ENCODE data around the gene SQSTM1. TPM values are rescaled to one million over a fixed set of nuclear protein-coding genes. Genes with fewer than 3 reads are reported as not detected.

The SQSTM1 gene
- total and polyA plus RNA-seq, 2 of the 8 experiments (the other 6 are each of a cell fraction or from before 2014, with no cell fraction given) = 78.6 to 110 TPM

- no peak for TF ChIP-seq CEBPB (IDR thresholded peaks at IDR 0.05; ENCODE audit: low read depth, low read length)
- TF ChIP-seq EGR1 (IDR thresholded peaks at IDR 0.05; ENCODE audit: borderline replicate concordance, low read depth, low read length) = no peak
- TF ChIP-seq CREB1 (IDR thresholded peaks at IDR 0.05) = no peak
- no peak for TF ChIP-seq HDAC2 (IDR thresholded peaks at IDR 0.05; ENCODE audit: borderline replicate concordance in 1 of 2, low read depth in 2 of 2, low read length in 2 of 2)
- TF ChIP-seq BACH1 (IDR thresholded peaks at IDR 0.05; ENCODE audit: low read length) = 0 out of 2 replicates have a peak, but pooled peaks have one; percentile 30
- no peak for TF ChIP-seq RXRA (IDR thresholded peaks at IDR 0.05; ENCODE audit: insufficient read depth, low read depth, low read length)
- no peak for TF ChIP-seq NRF1 (IDR thresholded peaks at IDR 0.05; ENCODE audit: low read depth, low read length)
- no peak for TF ChIP-seq YY1 (IDR thresholded peaks at IDR 0.05; ENCODE audit: low read depth, low read length)
- TF ChIP-seq CHD7 (IDR thresholded peaks at IDR 0.05; ENCODE audit: insufficient replicate concordance, low read length) = no peak
- TF ChIP-seq SAP30 (IDR thresholded peaks at IDR 0.05; ENCODE audit: insufficient read depth, insufficient replicate concordance, low read length) = no peak
These were observed 3.8 kb upstream of the SQSTM1 start (continued) for GRCh38 chr5:179816796-179817469.

Data from H1 (cell line).